Dermis blood vessel endothelial cell (primary cell): Measurements from ENCODE around the gene TMEM40. TPM values are rescaled to one million over a fixed set of nuclear protein-coding genes. Genes with fewer than 3 reads are reported as not detected.
"Not testable (repeated sequence)": the region's sequence is repeated elsewhere in the genome, so short reads cannot be mapped to it uniquely, and the experiment has no call there.

Experiments used
- DNase-seq: peaks from one replicate; pipeline ENCODE4 v3.0.0; 2010
- total RNA-seq: library from RNA; depleted of rRNA; stranded (reverse); fragments of >200 nt; gene quantifications from 2 replicates; pipeline ENCODE4 v1.2.3, GENCODE V29; 2014

Gene TMEM40
- total RNA-seq, 1 donor from 2014 or later, result not detected

DNA sequence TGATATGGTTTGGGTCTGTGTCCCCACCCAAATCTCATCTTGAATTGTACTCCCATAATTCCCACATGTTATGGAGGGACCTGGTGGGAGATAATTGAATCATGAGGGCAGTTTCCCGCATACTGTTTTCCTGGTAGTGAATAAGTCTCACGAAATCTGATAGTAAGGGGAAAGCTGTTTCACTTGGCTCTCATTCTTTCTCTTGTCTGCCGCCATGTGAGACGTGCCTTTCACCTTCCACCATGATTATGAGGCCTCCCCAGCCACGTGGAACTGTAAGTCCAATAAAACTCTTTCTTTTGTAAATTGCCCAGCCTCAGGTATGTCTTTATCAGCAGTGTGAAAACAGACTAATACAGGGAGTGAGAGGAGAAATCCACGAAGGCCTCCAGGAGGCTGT lies 16.9 kb upstream of the TMEM40 start:
- DNase-seq, result not testable (repeated sequence)

DNA sequence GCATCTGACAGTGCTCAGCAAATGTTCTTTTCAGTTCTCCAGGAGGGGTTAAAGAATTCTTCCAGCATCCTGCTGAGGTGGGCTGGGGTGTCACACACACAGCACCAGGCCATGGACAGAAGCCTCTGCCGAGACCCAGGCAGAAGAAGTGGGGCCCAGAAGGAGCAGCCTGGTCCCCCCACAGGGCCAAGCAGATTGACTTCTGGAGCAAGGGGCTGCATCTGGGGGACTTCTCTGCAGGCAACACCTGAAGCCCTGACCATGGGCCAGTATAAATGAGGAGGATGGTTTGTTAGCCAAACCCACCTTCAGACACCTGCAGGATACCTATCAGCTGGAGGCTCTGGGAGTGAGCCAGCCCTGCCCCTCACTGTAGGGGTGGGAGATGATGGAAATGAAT lies 16.2 kb upstream of the TMEM40 start:
- no peak for DNase-seq

DNA sequence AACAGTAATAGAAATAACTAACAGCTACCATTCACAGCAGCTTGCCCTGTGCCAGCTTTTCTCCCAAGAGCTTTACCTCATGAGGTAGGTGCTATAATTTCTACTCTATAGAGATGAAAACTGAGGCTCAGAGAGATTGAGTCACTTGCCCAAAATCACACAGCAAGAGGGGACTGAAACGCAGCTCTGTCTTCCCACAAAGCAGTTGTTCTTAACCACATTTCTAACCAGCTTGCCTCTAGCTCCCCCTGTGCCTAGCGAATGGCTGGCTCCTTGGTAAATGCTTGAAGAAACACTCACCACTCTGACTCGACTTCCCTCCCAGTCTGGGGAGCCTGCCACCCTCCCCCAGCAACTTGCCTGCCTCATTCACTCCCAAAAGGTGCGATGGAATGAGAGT lies 15.6 kb upstream of the TMEM40 start:
- no peak for DNase-seq

DNA sequence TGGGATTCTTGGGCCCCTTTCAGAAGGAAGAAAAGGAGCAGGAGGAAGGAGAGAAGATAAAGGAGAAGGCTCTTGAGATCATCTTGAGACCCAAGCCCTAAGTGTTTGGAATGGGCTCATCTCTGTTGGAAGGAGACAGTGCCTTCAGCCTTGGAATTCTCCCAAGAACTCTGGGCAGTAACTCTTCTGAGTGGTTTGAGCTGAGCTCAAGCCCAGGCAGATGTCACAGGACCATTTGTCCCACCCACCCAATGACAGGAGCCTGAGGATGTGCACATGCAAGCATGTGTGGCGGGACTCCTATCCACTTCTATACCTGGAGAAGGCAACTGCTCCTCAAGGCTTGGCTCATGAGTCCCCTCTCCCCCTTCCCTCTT lies 14.6 kb upstream of the TMEM40 start:
- DNase-seq, result no peak

DNA sequence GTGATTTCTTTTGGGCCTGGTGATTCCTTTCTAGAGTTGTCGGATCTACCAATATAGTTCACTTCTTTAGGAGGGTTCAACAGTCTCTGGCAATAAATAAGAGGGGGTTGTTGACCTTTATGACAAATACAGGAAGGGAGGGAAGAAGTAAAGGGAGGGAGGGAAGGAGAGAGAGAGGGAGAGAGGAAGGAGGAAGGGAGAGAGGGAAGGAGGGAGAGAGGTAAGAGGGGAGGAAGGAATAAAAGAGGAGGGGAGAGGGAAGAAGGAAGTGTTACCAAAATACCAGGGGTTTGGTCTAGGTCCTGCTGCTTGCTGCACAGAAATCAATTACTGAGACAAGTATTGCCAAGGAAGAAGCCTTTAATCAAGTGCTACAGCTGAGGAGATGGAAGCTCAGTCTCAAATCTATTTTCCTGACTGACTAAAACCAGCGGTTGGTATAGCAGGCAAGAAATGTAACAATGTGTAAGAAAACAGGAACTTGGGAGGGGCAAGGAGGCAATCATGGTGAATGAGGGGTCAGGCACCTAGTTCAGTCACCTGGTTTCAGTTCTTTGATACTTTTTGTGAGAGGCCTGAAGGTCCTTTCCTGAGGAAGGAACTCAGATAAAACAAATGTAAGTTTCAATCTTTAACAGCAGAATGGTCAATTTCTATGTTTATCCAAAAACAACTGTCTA lies 14.1 kb upstream of the TMEM40 start:
- DNase-seq, result peak; percentile 28

DNA sequence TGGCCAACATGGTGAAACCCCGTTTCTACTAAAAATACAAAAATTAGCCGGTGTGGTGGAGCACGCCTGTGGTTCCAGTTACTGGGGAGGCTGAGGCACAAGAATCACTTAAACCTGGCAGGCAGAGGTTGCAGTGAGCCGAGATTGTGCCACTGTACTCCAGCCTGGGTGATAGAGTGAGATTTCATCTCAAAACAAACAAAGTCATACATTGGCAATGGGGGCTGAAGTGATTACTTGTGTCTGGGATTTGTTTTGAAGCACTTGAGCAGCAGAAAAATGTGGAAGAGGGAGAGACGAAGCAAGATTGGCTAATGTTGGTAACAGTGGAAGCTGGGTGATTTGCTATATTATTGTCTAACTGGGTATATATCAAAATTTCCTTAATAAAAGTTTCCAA lies 13.4 kb upstream of the TMEM40 start:
- no peak for DNase-seq

DNA sequence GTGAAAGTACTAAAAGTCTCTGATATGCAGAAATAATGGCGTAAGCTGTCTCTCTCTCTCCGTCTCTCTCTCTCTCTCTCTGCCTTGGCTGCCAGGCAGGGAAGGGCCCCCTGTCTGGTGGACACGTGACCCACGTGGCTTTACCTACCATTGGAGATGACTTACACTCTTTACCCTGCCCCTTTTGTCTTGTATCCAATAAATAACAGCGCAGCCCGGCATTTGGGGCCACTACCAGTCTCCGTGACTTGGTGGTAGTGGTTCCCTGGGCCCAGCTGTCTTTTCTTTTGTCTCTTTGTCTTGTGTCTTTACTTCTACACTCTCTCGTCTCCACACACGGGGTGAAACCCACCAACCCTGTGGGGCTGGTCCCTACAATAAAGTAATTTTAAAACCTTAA lies 12.2 kb upstream of the TMEM40 start:
- no peak for DNase-seq

DNA sequence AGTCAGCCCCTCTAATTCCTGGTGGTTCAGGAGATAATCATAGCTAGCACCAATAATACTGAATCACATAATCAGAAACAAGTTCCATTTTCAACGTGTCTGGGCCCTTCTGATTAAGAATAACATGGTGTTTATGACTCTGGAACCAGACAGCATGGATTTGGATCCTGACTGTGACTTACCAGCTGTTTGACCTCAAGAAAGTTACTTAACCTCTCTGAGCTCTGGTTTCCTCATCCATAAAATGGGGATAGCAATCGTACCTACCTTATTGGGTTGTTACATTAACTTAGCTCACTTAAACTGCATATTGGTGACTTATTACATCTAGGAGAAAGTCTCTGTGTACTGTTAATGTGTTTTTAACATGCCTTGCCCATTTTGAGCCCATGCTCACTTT lies 10.7 kb upstream of the TMEM40 start:
- DNase-seq, result no peak

DNA sequence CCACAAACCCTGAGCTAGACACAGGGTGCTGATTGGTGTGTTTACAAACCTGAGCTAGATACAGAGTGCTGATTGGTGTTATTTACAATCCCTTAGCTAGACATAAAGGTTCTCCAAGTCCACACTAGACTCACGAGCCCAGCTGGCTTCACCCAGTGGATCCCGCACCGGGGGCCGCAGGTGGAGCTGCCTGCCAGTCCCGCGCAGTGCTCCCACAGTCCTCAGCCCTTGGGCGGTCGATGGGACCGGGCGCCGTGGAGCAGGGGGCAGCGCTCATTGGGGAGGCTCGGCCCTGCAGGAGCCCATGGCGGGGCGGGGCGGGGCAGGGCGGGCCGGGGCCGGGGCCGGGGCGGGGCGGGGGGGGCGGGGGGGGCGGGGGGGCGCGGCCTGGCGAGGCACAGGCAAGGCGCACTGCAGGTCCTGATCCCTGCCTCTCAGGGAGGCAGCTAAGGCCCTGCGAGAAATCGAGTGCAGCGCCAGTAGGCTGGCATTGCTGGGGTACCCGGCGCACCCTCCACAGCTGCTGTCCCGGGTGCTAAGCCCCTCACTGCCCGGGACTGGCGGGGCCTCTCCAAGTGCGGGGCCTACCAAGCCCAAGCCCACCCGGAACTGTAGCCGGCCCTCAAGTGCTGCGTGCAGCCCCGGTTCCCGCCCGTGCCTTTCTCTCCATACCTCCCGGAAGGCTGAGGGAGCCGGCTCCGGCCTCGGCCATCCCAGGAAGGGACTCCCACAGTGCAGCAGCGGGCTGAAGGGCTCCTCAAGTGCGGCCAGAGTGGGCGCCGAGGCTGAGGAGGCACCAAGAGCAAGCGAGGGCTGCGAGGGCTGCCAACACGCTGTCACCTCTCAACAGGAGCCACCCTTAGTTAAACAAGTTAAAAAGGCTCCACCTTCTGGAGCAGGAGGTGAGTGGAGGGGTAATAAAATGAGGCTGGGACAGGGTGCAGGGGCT lies 9.8 kb upstream of the TMEM40 start:
- no peak for DNase-seq

DNA sequence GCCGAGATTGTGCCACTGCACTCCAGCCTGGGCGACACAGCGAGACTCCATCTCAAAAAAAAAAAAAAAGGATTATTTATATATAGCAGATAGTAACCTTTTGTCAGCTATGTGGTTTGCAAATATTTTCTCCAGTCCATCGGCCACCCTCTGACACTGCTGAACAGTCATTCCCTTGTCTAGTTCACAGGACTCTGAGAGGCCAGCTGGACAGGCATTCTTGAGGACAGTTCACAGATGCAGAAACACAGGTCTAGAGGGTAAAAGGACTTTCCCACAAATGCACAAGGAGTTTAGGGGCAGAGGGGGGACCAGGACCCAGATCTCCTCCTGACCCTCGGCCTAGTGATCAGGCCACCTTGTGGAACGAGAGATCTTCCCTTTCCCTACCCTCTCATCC lies 7.5 kb upstream of the TMEM40 start:
- no peak for DNase-seq

DNA sequence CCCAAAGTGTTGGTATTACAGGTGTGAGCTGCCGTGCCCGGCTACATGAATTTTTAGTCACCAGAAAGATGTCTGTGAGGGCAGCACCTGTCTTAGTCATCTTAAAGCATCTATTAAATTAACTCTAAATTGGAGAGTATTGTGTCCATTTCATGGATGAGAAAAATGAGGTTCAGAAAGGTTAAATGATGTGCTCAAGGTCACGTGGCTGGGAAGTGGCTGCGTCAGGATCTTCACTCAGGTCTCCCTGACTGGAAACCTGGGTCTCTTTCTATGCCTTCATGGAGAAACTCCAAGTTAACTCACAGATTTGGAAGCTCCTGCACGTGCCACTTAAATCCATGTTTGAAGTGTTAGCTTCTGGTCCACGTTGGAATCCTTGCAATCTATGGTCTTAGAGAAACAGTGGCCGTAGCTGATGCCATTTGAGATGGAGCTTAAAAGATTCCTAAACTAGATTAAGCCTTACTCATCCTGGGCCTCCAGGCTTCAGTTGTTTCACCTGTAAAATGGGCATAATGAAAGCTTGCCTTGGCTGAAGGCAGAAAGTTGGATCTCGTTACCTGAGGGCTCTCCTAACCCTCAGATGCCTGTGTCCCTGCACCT lies 5.2 kb upstream of the TMEM40 start:
- DNase-seq, result no peak

DNA sequence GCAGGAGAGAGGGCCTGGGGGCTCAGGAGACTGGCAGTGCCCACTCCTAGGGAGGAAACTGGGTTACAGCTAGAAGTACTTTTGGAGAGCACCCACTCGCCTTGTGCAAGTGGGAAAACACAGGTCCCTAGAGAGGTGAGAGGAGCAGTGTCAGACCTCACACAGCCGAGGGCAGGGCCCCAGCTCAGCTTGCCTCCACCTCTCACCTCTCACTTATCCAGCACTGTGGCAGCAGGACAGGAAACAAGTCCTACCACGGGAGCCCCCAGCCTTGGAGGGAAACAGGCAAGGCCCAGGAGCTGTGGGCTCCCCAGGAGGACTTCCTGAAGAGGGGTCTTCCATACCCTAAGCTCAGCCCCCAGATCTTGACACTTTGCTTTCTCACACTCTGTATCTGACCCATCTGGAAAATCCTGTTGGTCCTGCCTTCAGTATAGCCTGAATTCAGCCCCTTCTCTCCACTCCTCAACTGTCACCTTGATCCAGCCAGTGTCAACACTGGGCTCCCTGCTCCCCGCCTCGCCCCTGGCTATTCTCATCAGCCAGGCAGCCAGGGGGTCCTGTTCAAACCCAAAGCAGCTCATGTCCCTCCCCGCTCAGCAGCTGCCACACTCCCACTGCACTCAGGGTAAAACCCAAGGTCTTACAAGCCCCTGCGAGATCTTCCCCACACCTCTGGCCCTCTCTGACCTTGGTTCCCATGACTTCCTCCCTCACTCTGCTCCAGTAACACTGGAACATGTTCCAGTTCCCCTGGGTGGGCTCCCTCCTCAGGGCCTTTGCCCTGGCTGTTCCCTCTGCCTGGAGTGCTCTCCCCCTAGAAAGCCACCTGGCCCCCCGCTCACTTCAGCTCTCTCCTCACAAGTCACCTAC lies 870 bp upstream of the TMEM40 start:
- no peak for DNase-seq

DNA sequence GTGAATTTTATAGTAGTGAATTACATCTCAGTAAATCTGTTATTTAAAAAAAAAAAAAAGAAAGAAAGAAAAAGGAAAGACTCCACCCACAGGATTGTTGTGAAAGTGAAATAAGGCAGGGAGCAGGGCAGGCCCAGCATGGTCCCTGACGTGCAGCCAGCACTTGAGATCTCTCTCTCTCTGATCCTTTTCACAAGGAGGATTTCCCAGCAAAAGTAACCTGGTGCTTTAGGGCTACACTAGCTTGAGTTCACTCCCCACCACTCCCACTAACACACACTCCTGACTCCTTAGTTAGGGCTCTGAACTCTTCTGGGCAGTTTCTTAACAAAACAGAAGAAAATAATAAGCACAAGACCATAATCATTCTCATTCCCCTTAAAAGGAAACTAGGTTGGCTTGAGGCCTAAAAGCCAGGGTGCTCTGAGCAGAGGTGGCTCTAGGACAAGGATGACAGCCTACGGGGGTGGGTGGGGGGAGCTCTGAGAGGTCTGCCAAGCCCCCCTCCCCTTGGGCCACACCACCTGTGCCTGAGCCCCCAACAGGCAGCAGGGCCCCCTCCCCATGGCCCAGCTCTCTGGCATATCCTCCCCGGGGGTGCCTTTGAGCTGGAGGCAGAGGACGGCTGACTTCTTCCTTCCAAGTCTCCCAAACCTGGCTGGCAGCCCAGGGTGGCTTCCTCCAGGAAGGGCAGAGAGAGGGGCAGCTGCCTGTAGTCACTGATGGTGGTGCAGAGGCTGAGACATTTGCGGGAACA lies 856 bp downstream of the TMEM40 start:
- peak; percentile 57 for DNase-seq

DNA sequence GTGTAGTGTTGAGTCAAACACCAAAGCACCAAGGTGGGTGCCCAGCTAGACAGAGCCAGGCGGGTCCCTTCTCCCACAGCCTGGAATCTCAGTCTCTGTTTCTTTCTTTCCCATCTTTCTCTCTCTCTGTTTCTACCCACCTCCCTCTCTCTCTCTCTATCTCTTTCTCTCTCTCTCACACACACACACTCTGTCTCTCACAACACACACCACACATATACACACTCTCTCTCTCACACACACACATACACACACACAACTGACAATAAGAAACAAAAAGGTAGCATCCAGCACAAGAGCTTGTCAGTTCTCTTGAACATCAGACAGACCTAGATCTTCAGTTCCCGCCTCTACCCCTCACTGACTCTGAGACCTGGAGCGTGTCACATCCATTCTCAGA lies 2.4 kb downstream of the TMEM40 start:
- no peak for DNase-seq

DNA sequence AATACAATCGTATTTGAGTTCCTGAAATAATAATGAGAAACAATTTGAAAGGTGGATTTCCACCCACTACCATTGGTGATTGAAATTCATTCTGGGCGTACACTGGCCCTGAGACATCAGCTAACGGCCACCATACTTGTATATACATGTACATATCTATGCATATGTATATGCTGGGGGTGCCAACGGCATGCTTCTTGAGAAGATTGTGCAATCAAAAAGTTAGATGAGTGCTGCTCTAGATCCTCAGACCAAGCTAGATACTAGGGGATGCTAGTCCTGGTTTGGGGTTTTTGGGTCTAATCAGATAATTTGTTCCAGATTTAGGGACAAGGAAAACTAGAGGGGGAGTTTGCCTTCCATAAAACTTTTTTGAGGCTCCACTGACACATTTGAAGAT lies 2.9 kb downstream of the TMEM40 start:
- no peak for DNase-seq

DNA sequence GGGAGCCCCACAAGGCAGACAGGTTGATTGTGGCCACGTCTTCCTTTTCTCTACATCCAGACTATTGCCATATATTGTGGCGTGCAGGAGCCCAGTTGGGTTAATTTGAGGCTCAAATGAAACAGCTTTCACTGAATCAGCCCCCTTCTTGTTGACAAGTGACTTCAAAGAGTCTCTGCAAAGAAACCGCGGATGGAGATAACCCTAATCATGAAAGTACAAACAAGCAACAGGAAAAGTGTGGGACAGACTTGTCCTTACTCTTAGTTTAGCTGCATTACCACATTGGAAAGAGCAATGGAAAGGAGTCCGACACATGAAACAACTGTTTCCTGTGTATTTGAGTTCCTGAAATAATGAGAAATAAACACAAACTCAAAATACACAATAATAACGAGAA lies 3.3 kb downstream of the TMEM40 start:
- no peak for DNase-seq

DNA sequence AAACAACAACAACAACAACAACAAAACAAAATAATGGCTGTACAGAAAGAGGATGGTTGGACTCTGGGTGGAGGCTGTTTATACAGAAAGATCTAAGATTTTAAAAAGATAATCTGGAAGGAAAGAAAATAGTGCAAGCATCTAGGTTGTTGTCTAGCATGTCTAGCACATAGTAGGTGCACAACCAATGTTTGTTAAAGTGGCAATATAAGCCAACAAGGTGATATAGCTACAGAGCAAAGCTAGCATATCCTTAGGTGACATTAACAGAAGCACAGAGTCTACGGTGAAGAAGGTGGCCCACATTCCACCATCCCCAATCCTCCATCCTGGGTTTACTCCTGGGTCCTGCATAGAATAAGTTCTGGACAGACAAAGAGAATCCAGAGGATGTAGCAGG lies 4.7 kb downstream of the TMEM40 start:
- DNase-seq, result no peak

DNA sequence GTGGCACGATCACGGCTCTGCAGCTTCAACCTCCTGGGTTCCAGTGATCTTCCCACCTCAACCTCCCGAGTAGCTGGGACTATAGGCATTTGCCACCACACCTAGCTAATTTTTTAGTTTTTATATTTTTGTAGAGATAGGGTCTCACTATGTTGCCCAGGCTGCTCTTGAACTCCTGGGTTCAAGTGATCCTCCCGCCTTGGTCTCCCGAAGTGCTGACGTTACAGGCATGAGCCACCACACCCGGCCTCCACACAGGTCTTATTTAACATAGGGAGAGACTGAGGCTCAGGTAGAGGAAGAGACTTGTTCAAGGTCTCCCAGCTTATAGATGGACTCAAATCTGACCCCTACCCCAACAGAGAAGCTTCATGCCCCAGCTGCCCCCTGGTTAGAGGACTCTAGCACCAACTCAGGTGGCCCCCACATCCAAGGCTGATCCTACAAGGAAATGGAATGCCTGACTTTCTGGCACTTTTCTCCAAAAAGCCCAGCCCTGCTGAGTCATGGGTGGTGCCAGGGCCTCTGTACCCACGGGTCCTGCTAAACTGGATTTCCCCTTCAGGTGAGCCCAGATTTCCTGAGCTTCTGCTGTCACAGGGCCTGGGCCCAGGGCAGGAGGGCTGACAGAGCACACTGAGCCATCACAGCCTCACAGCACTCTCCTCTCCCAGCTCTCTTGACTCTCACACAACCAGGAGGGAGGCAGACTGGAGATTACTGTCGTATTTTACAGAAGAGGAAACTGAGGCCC lies 5.6 kb downstream of the TMEM40 start:
- DNase-seq, result no peak

DNA sequence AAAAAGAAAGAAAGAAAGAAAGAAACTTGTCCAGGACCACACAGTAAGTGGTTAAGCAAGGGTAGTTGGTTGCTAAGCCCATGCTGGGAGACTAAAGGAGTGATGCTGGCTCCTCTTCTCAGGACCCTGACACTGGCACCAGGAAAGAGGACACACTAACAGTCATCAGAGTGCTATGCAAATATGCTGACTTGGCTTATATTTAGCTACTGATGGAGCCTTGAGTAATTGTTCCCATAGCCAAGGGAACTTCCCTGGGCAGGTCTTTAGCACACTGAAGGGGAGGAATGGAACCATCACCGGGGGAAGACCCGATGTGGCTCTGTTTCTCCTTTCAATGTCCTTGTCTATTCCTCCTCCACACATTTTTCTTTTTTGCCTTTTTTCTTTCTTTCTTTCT lies 6.2 kb downstream of the TMEM40 start:
- no peak for DNase-seq

DNA sequence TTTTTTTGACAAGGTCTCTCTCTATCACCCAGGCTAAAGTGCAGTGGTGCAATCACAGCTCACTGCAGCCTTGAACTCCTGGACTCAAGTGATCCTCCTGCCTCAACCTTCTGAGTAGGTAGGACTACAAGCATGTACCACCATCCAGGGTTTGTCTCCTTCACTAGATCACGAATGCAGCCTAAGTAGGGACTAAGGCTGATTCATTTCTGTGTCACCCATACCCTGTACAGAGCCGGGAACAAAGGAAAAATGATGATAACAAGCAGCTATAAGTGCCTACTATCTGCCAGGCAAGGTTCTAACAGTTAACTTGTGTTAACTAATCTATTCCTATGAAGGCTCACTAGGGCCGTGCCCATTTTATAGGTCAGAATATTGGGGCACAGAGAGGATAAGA lies 7.0 kb downstream of the TMEM40 start:
- DNase-seq, result no peak

DNA sequence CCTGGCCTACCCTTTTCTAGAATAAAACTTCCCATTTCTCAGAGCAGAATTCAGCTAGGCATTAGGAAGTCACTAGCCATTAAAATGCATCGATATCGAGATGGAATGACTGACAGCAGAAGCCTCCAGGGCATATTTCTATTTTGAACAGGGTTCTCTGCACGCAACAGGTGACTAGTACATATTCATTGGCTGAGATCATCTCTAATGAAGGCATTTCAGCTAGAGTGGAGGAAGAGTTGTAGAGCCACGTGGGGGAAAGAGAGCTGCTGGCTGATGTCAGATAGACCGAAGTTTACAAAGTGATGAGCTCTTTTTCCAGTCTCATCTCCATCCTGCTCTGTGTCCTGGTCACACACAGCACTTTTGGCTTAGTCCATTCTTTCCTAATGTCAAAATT lies 7.5 kb downstream of the TMEM40 start:
- DNase-seq, result no peak
